H1 (cell line): ENCODE data around the gene AKR1D1.

Source experiments
- BRCA1 ChIP-seq: IDR thresholded peaks from 2 replicates; pipeline ENCODE4 v1.6.1; 2012; ENCODE audit warnings: low read depth, low read length, improper control_type of control experiment
- EP300 ChIP-seq, 2 experiments: IDR thresholded peaks; 1 replicate in 1 of 2; 2 replicates in 1 of 2; pipeline ENCODE4 v1.6.1; 2011 to 2012; ENCODE audit warnings: low read depth in 2 of 2, low read length in 2 of 2, mild to moderate bottlenecking in 2 of 2, borderline replicate concordance in 1 of 2, inconsistent platforms in 1 of 2, moderate library complexity in 1 of 2
- EZH2 ChIP-seq: fragments of 200-600 bp; sonication (generic); IDR thresholded peaks from 2 replicates; pipeline ENCODE4 v1.7.1; 2012; ENCODE audit warnings: low read depth, mild to moderate bottlenecking, moderate library complexity, low read length, inconsistent platforms; ENCODE audit not compliant: severe bottlenecking
- RAD21 ChIP-seq, 2 experiments: IDR thresholded peaks in 1 of 2; conservative IDR thresholded peaks in 1 of 2; 2 replicates each; pipeline ENCODE4 v1.6.1; 2011; ENCODE audit warnings: low read depth in 2 of 2, low read length in 2 of 2, improper control_type of control experiment in 1 of 2, inconsistent platforms in 1 of 2, mild to moderate bottlenecking in 1 of 2, moderate library complexity in 1 of 2
- SP1 ChIP-seq: IDR thresholded peaks from 2 replicates; pipeline ENCODE4 v1.6.1; 2011; ENCODE audit warnings: low read depth, low read length
- TF ChIP-seq, protein P1 (sequence below), 3 experiments: IDR thresholded peaks; 1 replicate in 2 of 3; 2 replicates in 1 of 3; pipeline versions ENCODE4 v1.5.1 to v1.6.1; 2011; ENCODE audit warnings: low read length in 3 of 3, mild to moderate bottlenecking in 3 of 3, inconsistent platforms in 2 of 3, low read depth in 1 of 3, moderate library complexity in 1 of 3; ENCODE audit not compliant: insufficient read depth in 1 of 3; ENCODE audit errors: control extremely low read depth in 1 of 3

- TF ChIP-seq RAD21 (IDR thresholded peaks at IDR 0.05 in 1 of 2, conservative IDR thresholded peaks at IDR 0.05 in 1 of 2; ENCODE audit: low read depth in 2 of 2, low read length in 2 of 2) (no peak), BRCA1 (no peak), SP1 (no peak), EZH2 (no peak), EP300 (IDR thresholded peaks at IDR 0.05; ENCODE audit: borderline replicate concordance in 1 of 2, low read depth in 2 of 2, low read length in 2 of 2) (no peak)
- TF ChIP-seq, protein P1, sequence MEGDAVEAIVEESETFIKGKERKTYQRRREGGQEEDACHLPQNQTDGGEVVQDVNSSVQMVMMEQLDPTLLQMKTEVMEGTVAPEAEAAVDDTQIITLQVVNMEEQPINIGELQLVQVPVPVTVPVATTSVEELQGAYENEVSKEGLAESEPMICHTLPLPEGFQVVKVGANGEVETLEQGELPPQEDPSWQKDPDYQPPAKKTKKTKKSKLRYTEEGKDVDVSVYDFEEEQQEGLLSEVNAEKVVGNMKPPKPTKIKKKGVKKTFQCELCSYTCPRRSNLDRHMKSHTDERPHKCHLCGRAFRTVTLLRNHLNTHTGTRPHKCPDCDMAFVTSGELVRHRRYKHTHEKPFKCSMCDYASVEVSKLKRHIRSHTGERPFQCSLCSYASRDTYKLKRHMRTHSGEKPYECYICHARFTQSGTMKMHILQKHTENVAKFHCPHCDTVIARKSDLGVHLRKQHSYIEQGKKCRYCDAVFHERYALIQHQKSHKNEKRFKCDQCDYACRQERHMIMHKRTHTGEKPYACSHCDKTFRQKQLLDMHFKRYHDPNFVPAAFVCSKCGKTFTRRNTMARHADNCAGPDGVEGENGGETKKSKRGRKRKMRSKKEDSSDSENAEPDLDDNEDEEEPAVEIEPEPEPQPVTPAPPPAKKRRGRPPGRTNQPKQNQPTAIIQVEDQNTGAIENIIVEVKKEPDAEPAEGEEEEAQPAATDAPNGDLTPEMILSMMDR (IDR thresholded peaks at IDR 0.05; ENCODE audit: control extremely low read depth in 1 of 3, insufficient read depth in 1 of 3, low read depth in 1 of 3, low read length in 3 of 3): no peak
Observed at GRCh38 chr7:138166681-138167080, 90.4 kb downstream of the AKR1D1 start.
